ENCODE data around the gene VKORC1.

The VKORC1 gene

GRCh38 chr16:31055613-31056012 is 39.0 kb downstream of the VKORC1 start:
- Histone ChIP-seq H3K27me3 (ENCODE audit: control insufficient read depth, insufficient read depth, low read length) (no peaks in the 10 kb centered on the region), H3K4me3 (ENCODE audit: low read length) (no peak overlapping the region), H3K9me3 (ENCODE audit: control insufficient read depth, low read length) (no peaks in the 10 kb centered on the region), H3K36me3 (ENCODE audit: control insufficient read depth, insufficient read depth, low read length) (no peaks in the 10 kb centered on the region), H3K4me1 (ENCODE audit: control insufficient read depth, insufficient read depth, low read length) (no peaks in the 10 kb centered on the region), H3K9ac (ENCODE audit: low read length) (no peak overlapping the region)

- H3K4me3 ChIP-seq (ENCODE audit: low read length): no peak overlapping the region
- no peak overlapping the region for H3K9ac ChIP-seq (ENCODE audit: low read length)
- H3K27me3 ChIP-seq (ENCODE audit: control insufficient read depth, insufficient read depth, low read length): no peaks in the 10 kb centered on the region
- H3K36me3 ChIP-seq (ENCODE audit: control insufficient read depth, insufficient read depth, low read length): no peaks in the 10 kb centered on the region
- no peaks in the 10 kb centered on the region for H3K4me1 ChIP-seq (ENCODE audit: control insufficient read depth, insufficient read depth, low read length)
- H3K9me3 ChIP-seq (ENCODE audit: control insufficient read depth, low read length): no peaks in the 10 kb centered on the region
Measured at GRCh38 chr16:31052114-31052513, 42.5 kb downstream of the VKORC1 start.

DNA sequence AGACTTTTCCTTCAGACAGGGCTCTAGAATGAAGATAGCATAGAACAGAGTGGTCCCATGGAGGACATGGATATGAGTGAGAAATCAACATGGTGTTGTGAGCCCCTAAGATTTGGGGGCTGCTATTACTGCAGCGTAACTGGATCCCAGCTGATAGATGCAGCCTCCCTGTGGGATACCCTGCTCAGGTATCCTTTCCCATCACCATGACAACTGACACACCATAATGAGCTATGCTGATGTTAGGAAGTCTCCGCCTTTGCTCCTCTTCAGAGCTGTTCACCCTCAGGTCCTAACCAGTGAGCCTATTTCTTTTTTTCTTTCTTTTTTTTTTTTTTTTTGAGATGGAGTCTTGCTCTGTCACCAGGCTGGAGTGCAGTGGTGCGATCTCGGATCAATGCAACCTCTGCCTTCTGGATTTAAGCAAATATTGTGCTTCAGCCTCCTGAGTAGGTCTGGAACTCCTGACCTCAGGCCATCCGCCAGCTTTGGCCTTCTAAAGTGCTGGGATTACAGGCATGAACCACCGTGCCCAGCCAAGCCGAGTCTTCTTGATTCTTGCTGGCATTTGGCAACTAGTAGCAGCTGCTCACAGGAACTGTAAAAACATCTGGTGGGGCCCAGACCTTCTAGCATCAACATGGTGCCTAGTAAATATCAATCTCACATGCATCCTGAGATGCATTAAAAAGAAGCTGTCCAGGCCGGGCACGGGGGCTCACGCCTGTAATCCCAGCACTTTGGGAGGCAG is 44.1 kb downstream of the VKORC1 start:
- Histone ChIP-seq H3K36me3 (ENCODE audit: control insufficient read depth, insufficient read depth, low read length) (no peaks in the 10 kb centered on the region), H3K9me3 (ENCODE audit: control insufficient read depth, low read length) (no peaks in the 10 kb centered on the region), H3K4me1 (ENCODE audit: control insufficient read depth, insufficient read depth, low read length) (no peaks in the 10 kb centered on the region), H3K27me3 (ENCODE audit: control insufficient read depth, insufficient read depth, low read length) (no peaks in the 10 kb centered on the region), H3K4me3 (ENCODE audit: low read length) (no peak overlapping the region), H3K9ac (ENCODE audit: low read length) (no peak overlapping the region)

DNA sequence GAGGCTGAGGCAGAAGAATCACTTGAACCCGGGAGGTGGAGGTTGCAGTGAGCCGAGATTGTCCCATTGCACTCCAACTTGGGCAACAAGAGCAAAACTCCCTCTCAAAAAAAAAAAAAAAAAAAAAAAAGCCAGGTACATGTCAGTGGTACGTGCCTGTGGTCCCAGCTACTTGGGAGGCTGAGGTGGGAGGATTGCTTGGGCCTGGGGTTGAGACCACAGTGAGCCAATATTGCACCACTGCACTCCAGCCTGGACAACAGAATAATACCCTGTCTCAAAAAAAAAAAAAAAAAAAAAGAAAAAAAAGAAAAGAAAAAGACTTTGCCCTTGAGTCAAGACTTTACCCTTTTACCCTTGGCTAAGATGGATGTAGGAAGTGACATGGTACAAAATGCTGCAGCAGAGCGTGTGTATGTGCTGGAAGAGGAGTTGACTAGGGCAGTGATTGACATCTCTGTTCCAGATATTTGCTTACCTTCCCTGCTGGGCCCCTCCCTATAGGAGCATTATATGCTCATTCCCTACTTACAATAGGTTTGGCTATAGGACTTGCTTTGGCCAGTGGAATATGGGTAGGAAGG is 50.6 kb downstream of the VKORC1 start:
- Histone ChIP-seq H3K9me3 (ENCODE audit: control insufficient read depth, low read length) (no peaks in the 10 kb centered on the region), H3K9ac (ENCODE audit: low read length) (no peak overlapping the region), H3K27me3 (ENCODE audit: control insufficient read depth, insufficient read depth, low read length) (no peaks in the 10 kb centered on the region), H3K36me3 (ENCODE audit: control insufficient read depth, insufficient read depth, low read length) (no peaks in the 10 kb centered on the region), H3K4me3 (ENCODE audit: low read length) (no peak overlapping the region), H3K4me1 (ENCODE audit: control insufficient read depth, insufficient read depth, low read length) (no peaks in the 10 kb centered on the region)

DNA sequence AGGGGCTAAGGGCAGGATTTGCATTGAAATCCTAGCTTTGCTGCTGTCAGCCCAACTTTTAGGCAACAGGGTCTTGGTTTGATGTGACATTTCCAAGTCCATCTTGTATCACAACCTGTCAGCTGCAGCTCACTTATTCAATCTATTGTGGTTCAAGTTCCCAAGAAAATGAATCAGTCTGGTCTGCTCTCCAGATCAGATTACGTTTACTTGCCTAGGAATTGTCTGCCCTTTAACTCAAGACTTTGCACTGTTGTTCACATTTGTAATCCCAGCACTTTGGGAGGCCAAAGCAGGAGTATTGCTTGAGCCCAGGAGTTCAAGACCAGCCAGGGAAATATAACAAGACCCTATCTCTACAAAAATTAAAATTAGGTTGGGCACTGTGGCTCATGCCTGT is 51.2 kb downstream of the VKORC1 start:
- Histone ChIP-seq H3K36me3 (ENCODE audit: control insufficient read depth, insufficient read depth, low read length) (no peaks in the 10 kb centered on the region), H3K9me3 (ENCODE audit: control insufficient read depth, low read length) (no peaks in the 10 kb centered on the region), H3K4me1 (ENCODE audit: control insufficient read depth, insufficient read depth, low read length) (no peaks in the 10 kb centered on the region), H3K9ac (ENCODE audit: low read length) (no peak overlapping the region), H3K4me3 (ENCODE audit: low read length) (no peak overlapping the region), H3K27me3 (ENCODE audit: control insufficient read depth, insufficient read depth, low read length) (no peaks in the 10 kb centered on the region)

DNA sequence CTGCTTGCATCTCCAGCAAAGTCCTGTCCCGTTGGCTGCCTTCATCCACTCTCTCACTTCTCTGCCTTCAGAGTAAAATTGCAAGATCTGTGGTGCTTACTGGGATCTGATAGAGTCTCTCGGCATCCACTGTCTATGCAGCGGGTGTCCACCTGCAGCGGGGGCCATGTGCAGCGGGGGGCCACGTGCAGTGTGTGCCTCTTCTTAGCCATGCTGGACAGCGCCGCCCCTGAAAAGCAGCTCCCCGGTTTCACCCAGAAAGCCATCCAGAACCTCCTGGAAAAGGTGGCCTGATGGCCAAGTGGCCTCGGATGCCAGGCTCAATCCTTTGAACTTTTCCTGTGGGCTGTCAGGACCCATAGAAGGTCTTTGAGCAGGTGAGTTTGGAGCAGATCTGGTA is 51.7 kb downstream of the VKORC1 start:
- Histone ChIP-seq H3K27me3 (ENCODE audit: control insufficient read depth, insufficient read depth, low read length) (no peaks in the 10 kb centered on the region), H3K36me3 (ENCODE audit: control insufficient read depth, insufficient read depth, low read length) (peaks cover 3% of the 10 kb centered on the region), H3K9ac (ENCODE audit: low read length) (no peak overlapping the region), H3K4me3 (ENCODE audit: low read length) (no peak overlapping the region), H3K9me3 (ENCODE audit: control insufficient read depth, low read length) (no peaks in the 10 kb centered on the region), H3K4me1 (ENCODE audit: control insufficient read depth, insufficient read depth, low read length) (no peaks in the 10 kb centered on the region)

Measured in mucosa of stomach (tissue), 1 donor.